ENCODE measurements around the gene KLK14.

Gene KLK14

DNA sequence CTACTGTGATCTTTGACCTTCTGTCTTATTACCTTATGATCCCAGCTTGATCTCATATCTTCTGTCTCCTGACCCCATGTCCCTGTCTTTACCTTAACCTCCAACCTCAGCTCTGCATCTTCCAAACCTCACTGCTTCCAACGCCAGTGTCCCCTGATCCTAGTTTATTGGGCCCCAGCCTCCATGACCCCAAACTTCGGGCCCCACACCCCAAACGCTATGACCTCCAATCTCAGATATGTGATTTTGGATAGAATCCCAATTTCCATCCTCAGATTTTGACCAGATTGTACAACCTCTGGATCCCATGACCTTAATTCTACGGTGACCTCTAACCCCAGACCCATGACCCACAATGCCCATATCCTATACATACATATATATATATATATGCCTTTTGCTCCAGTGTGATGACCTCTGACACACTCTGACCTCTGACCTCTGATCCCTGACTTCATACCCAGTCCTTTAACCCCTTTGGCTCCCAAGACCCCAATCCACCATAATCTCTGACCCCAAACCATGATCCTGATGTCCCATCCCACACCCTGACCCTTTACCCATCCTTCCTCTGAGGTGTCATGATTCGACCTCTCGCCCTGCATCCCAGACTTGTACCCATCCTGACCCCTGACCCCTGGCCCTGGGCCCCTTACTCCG, 51.3 kb downstream of the KLK14 start:
- H3K27me3 ChIP-seq (ENCODE audit: insufficient read depth, poor library complexity, severe bottlenecking): no peaks in the 10 kb centered on the region
- no peak for DNase-seq (ENCODE audit: low read depth in 1 of 2, low spot score in 1 of 2)
- H3K27ac ChIP-seq (replicated peaks): no peak overlapping the region
- TF ChIP-seq GABPA (IDR thresholded peaks at IDR 0.05; ENCODE audit: low read depth) (no peak), POLR2AphosphoS5 (IDR thresholded peaks at IDR 0.05; ENCODE audit: low read depth) (no peak), CTCF (IDR thresholded peaks at IDR 0.05; ENCODE audit: insufficient read depth, low read length) (no peak), REST (IDR thresholded peaks at IDR 0.05; ENCODE audit: insufficient replicate concordance, low read depth) (no peak), SPI1 (IDR thresholded peaks at IDR 0.05; ENCODE audit: borderline replicate concordance, low read depth) (no peak)
- no peak overlapping the region for H3K4me3 ChIP-seq (replicated peaks; ENCODE audit: insufficient read depth, low read length)

DNA sequence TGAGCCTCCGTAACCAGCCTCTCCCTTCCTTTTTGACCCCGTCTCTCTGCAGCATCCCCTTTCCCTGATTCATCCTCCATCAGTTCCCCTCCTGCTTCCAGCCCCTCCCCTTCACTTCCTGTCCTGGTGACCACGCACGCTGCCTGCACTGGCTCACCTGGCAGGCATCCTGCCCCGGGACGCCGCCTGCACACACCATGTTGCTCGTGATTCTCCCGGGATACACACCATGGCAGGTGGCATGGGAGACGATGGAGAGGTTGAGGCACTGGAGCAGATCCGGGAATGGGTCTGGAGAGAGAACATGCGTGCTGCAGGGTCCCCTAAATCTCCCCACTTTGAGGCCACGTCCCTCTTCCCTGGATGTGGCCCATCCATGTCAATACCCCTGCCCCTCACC, 52.1 kb downstream of the KLK14 start:
- Histone ChIP-seq H3K27me3 (ENCODE audit: insufficient read depth, poor library complexity, severe bottlenecking) (no peaks in the 10 kb centered on the region), H3K27ac (replicated peaks) (no peak overlapping the region), H3K4me3 (replicated peaks; ENCODE audit: insufficient read depth, low read length) (no peak overlapping the region)
- no peak for TF ChIP-seq CTCF (IDR thresholded peaks at IDR 0.05; ENCODE audit: insufficient read depth, low read length)
- TF ChIP-seq POLR2AphosphoS5 (IDR thresholded peaks at IDR 0.05; ENCODE audit: low read depth): no peak
- TF ChIP-seq SPI1 (IDR thresholded peaks at IDR 0.05; ENCODE audit: borderline replicate concordance, low read depth): no peak
- TF ChIP-seq REST (IDR thresholded peaks at IDR 0.05; ENCODE audit: insufficient replicate concordance, low read depth): no peak
- no peak for TF ChIP-seq GABPA (IDR thresholded peaks at IDR 0.05; ENCODE audit: low read depth)
- no peak for DNase-seq (ENCODE audit: low read depth in 1 of 2, low spot score in 1 of 2)

- TF ChIP-seq GABPA (IDR thresholded peaks at IDR 0.05; ENCODE audit: low read depth) (no peak), SPI1 (IDR thresholded peaks at IDR 0.05; ENCODE audit: borderline replicate concordance, low read depth) (no peak), CTCF (IDR thresholded peaks at IDR 0.05; ENCODE audit: insufficient read depth, low read length) (no peak), POLR2AphosphoS5 (IDR thresholded peaks at IDR 0.05; ENCODE audit: low read depth) (no peak), REST (IDR thresholded peaks at IDR 0.05; ENCODE audit: insufficient replicate concordance, low read depth) (no peak)
- Histone ChIP-seq H3K4me3 (replicated peaks; ENCODE audit: insufficient read depth, low read length) (no peak overlapping the region), H3K27me3 (ENCODE audit: insufficient read depth, poor library complexity, severe bottlenecking) (no peaks in the 10 kb centered on the region), H3K27ac (replicated peaks) (no peak overlapping the region)
- no peak for DNase-seq (ENCODE audit: low read depth in 1 of 2, low spot score in 1 of 2)
Measured at GRCh38 chr19:51029718-51030117, 53.0 kb downstream of the KLK14 start.
